ENCODE measurements around the gene DNM3.
"Not testable (repeated sequence)": the region's sequence is repeated elsewhere in the genome, so short reads cannot be mapped to it uniquely, and the experiment has no call there.

Gene DNM3

GRCh38 chr1:172005856-172006255 lies 164.6 kb downstream of the DNM3 start:
- DNase-seq (ENCODE audit: low read depth in 2 of 2, low spot score in 1 of 2): no peak

- DNase-seq (ENCODE audit: low read depth in 2 of 2, low spot score in 1 of 2): no peak
Measured at GRCh38 chr1:172006660-172007059, 165.4 kb downstream of the DNM3 start.

GRCh38 chr1:172018727-172019311 lies 177.5 kb downstream of the DNM3 start:
- DNase-seq (ENCODE audit: low read depth in 2 of 2, low spot score in 1 of 2): no peak

- no peak for DNase-seq (ENCODE audit: low read depth in 2 of 2, low spot score in 1 of 2)
Measured at GRCh38 chr1:172019976-172020375, 178.7 kb downstream of the DNM3 start.

GRCh38 chr1:172024516-172024915 lies 183.2 kb downstream of the DNM3 start:
- DNase-seq (ENCODE audit: low read depth in 2 of 2, low spot score in 1 of 2): no peak

GRCh38 chr1:172024944-172025738 lies 183.8 kb downstream of the DNM3 start:
- not testable (repeated sequence) for DNase-seq (ENCODE audit: low read depth in 2 of 2, low spot score in 1 of 2)

GRCh38 chr1:172040466-172040865 lies 199.2 kb downstream of the DNM3 start:
- DNase-seq (ENCODE audit: low read depth in 2 of 2, low spot score in 1 of 2): no peak

- DNase-seq (ENCODE audit: low read depth in 2 of 2, low spot score in 1 of 2): no peak
Measured at GRCh38 chr1:172041102-172041501, 199.8 kb downstream of the DNM3 start.

GRCh38 chr1:172041742-172042141 lies 200.4 kb downstream of the DNM3 start:
- DNase-seq (ENCODE audit: low read depth in 2 of 2, low spot score in 1 of 2): no peak

- DNase-seq (ENCODE audit: low read depth in 2 of 2, low spot score in 1 of 2): no peak
Measured at GRCh38 chr1:172043900-172044299, 202.6 kb downstream of the DNM3 start.

GRCh38 chr1:172051898-172052297 lies 210.6 kb downstream of the DNM3 start:
- no peak for DNase-seq (ENCODE audit: low read depth in 2 of 2, low spot score in 1 of 2)

GRCh38 chr1:172054172-172054571 lies 212.9 kb downstream of the DNM3 start:
- no peak for DNase-seq (ENCODE audit: low read depth in 2 of 2, low spot score in 1 of 2)

GRCh38 chr1:172055816-172056419 lies 214.6 kb downstream of the DNM3 start:
- not testable (repeated sequence) for DNase-seq (ENCODE audit: low read depth in 2 of 2, low spot score in 1 of 2)

- DNase-seq (ENCODE audit: low read depth in 2 of 2, low spot score in 1 of 2): no peak
Measured at GRCh38 chr1:172068334-172068733, 227.0 kb downstream of the DNM3 start.

GRCh38 chr1:172069051-172069450 lies 227.8 kb downstream of the DNM3 start:
- DNase-seq (ENCODE audit: low read depth in 2 of 2, low spot score in 1 of 2): no peak

GRCh38 chr1:172069534-172069933 lies 228.2 kb downstream of the DNM3 start:
- DNase-seq (ENCODE audit: low read depth in 2 of 2, low spot score in 1 of 2): no peak

- no peak for DNase-seq (ENCODE audit: low read depth in 2 of 2, low spot score in 1 of 2)
Measured at GRCh38 chr1:172070055-172070454, 228.8 kb downstream of the DNM3 start.

GRCh38 chr1:172071746-172072145 lies 230.4 kb downstream of the DNM3 start:
- no peak for DNase-seq (ENCODE audit: low read depth in 2 of 2, low spot score in 1 of 2)

GRCh38 chr1:172079859-172080258 lies 238.6 kb downstream of the DNM3 start:
- DNase-seq (ENCODE audit: low read depth in 2 of 2, low spot score in 1 of 2): not testable (repeated sequence)

GRCh38 chr1:172083191-172083590 lies 241.9 kb downstream of the DNM3 start:
- DNase-seq (ENCODE audit: low read depth in 2 of 2, low spot score in 1 of 2): no peak

GRCh38 chr1:172084876-172085275 lies 243.6 kb downstream of the DNM3 start:
- DNase-seq (ENCODE audit: low read depth in 2 of 2, low spot score in 1 of 2): no peak

GRCh38 chr1:172085317-172085716 lies 244.0 kb downstream of the DNM3 start:
- no peak for DNase-seq (ENCODE audit: low read depth in 2 of 2, low spot score in 1 of 2)
